ENCODE measurements around the gene SMIM32.

GRCh38 chr5:136226401-136226800 is 33.4 kb upstream of the SMIM32 start:
- TF ChIP-seq EZH2 (IDR thresholded peaks at IDR 0.05; ENCODE audit: low read depth) (no peak), CTCF (conservative IDR thresholded peaks at IDR 0.05) (no peak)
